IMR-90 (cell line): Measurements from ENCODE around the gene LAMA5. TPM values are rescaled to one million over a fixed set of nuclear protein-coding genes. Genes with fewer than 3 reads are reported as not detected.

Experiments
- ELK1 ChIP-seq: fragments of 150-350 bp; IDR thresholded peaks from 2 replicates; pipeline ENCODE4 v1.6.1; 2016; ENCODE audit warnings: low read depth, mild to moderate bottlenecking, low read length, moderate library complexity, borderline replicate concordance
- polyA plus RNA-seq, 3 experiments: library from polyadenylated mRNA; depleted of rRNA; stranded (reverse); fragments of >200 nt; gene quantifications; 2 replicates each; pipeline ENCODE4 v1.2.3, GENCODE V29; 2012; ENCODE audit warnings: low replicate concordance in 1 of 3
- total RNA-seq: library from RNA; depleted of rRNA; stranded (reverse); fragments of >200 nt; gene quantifications from 2 replicates; pipeline ENCODE4 v1.2.3, GENCODE V29; 2012

LAMA5 gene
- total and polyA plus RNA-seq, 2 of the 4 experiments (the other 2 are of a cell fraction), result 0.90 to 7.3 TPM

- TF ChIP-seq ELK1, result no peak
These were observed 24.3 kb upstream of the LAMA5 start (continued) for GRCh38 chr20:62391165-62392076.
